Right lobe of liver (tissue), 4 donors: ENCODE data around the gene MAN1B1.

Source experiments
- CTCF ChIP-seq, 4 donors: fragments of 200-600 bp in 3 of 4; fragments of 450-650 bp in 1 of 4; IDR thresholded peaks; one replicate each; pipeline versions ENCODE4 v1.5.1 to v1.8.0; 2016 to 2022; ENCODE audit warnings: antibody characterized with exemption in 4 of 4, mild to moderate bottlenecking in 2 of 4
- POLR2A ChIP-seq: fragments of 450-650 bp; IDR thresholded peaks from one replicate; pipeline ENCODE4 v1.6.1; 2017; ENCODE audit warnings: antibody characterized with exemption, mild to moderate bottlenecking
- donor health status: DM: no; HTN: no; CAD: no.
- donor health status: DM: no; HTN: no; CAD: no.
- donor health status: DM: no; HTN: yes; CAD: no.

GRCh38 chr9:137088121-137088520 lies 1.3 kb downstream of the MAN1B1 start:
- TF ChIP-seq CTCF (IDR thresholded peaks at IDR 0.05) (no peak), POLR2A (no peak)
